Activated T-helper 1 cell treated with anti-CD3 and anti-CD28 coated beads, Interleukin-12 subunit alpha, Interleukin-12 subunit beta, Interleukin-2, Interleukin-4 antibody, amounts not matched to agents 30 ng/mL and 10 ng/mL and 1 ng/mL, durations not matched to agents 14 hours and 24 hours and 36 hours (primary cell): ENCODE measurements around the gene ACSS1. TPM values are rescaled to one million over a fixed set of nuclear protein-coding genes. Genes with fewer than 3 reads are reported as not detected.

Experiments
- DNase-seq: peaks from one replicate; pipeline ENCODE4 v3.0.0; 2021; ENCODE audit warnings: low spot score
- H3K27ac Mint-ChIP-seq: one replicate; pipeline ENCODE4 v1.8.0; 2021; ENCODE audit warnings: mild to moderate bottlenecking, mixed read lengths
- H3K27me3 Mint-ChIP-seq: one replicate; pipeline ENCODE4 v1.8.0; 2022; ENCODE audit warnings: mild to moderate bottlenecking, moderate library complexity, mixed read lengths; ENCODE audit not compliant: insufficient read depth
- H3K36me3 Mint-ChIP-seq: one replicate; pipeline ENCODE4 v1.8.0; 2021; ENCODE audit warnings: low read depth, mixed read lengths
- H3K4me1 Mint-ChIP-seq: one replicate; pipeline ENCODE4 v1.8.0; 2021; ENCODE audit warnings: low read depth, mixed read lengths
- H3K4me3 Mint-ChIP-seq: one replicate; pipeline ENCODE4 v1.8.0; 2021; ENCODE audit warnings: mild to moderate bottlenecking, moderate library complexity, mixed read lengths
- H3K9me3 Mint-ChIP-seq: one replicate; pipeline ENCODE4 v1.8.0; 2021; ENCODE audit warnings: mixed read lengths
- intact Hi-C: fragments of 100-400 bp; cut with micrococcal nuclease; formaldehyde crosslinking; loops from one replicate; pipeline ENCODE4 v1.15.1; 2024
- total RNA-seq: library from RNA; stranded (reverse); gene quantifications from 2 replicates; pipeline ENCODE4 v1.2.3, GENCODE V29; 2022

The ACSS1 gene
- total RNA-seq, 1 donor from 2014 or later, result 11.7 TPM

DNA sequence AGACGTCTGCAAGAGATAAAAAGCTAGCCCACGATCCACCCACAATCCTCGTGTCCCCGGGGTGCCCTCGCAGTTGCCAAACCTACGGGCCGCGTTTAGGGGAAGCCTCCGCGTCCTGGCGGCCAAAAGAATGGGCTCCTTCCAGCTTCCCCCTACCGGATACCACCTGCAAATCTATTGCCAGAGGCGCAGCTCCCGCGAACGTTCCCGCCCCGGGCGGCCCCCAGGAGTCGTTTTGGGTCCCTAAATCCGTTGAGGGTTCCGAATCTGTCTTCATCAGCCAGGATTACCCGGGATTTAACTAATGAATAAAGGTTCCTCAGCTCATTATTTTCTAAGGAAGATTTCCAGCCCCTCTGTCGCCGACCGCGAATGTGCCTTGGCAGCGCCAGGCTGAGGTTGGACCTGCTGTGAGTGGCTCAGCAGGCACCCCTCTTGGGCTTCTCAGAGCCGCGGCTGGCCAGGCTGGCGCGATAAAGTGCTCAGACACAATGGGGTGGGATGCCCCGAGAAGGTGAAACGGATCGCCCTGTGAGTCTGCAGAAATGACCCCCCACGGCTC, 26.8 kb upstream of the ACSS1 start:
- peaks cover 66% of the 10 kb centered on the region for H3K27me3 Mint-ChIP-seq
- H3K9me3 Mint-ChIP-seq, result no peaks in the 10 kb centered on the region
- H3K36me3 Mint-ChIP-seq, result peaks cover 1% of the 10 kb centered on the region
- no peak overlapping the region for H3K27ac Mint-ChIP-seq
- no peak overlapping the region for H3K4me3 Mint-ChIP-seq
- intact Hi-C loops, result loop anchor here (1.0 to 5.0 kb wide), 3 partner anchors 95 to 612 kb away; no protein-coding TSS in a partner anchor
- H3K4me1 Mint-ChIP-seq, result peaks cover 9% of the 10 kb centered on the region
- no peak for DNase-seq

DNA sequence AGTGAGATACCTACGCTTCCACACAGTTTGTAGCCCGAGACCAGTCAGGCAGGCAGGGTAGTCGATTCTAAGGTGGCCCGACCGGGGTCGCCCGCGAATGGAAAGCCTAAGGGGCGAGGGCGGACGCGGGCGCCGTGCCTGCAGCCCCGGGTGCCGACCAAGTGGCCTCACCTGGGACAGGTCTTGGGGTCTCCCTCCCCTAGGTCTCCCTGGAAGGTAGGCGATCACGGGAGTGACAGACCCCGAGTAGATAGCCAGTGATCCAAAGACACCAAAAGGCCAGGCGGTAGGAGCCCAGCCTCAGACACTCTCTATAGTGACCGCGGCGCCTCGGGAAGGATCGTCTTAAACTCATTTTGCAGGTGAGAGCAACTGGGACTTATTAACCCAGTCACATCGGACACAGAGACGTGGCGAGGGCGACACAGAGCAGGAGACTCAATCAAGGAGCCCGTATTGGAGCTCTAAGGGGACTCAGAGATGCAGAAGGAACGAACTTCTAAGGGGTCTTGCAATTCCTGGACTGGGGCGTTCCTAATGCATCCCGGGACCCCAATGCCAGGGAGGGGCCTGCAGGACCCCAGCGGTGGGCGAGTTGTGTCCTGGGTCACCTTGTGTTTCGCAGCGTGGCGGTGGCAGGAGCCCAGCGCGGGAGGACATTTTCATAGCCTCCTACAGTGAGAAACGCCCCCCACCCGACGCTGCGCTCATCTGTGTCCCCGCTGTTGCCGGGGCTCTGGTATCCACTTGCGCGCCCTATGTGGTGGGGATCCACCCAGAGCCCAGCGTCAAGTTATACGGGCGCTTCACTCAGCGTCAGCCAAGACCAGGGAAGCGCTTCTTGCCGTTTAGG, 26.1 kb upstream of the ACSS1 start:
- intact Hi-C loops, result loop anchor here (1.0 to 5.0 kb wide), 3 partner anchors 95 to 612 kb away; no protein-coding TSS in a partner anchor
- Mint-ChIP-seq H3K27ac (no peak overlapping the region), H3K9me3 (no peaks in the 10 kb centered on the region), H3K4me3 (peak overlapping the region; percentile 19), H3K27me3 (peaks cover 70% of the 10 kb centered on the region), H3K36me3 (peaks cover 1% of the 10 kb centered on the region), H3K4me1 (peaks cover 9% of the 10 kb centered on the region)
- DNase-seq, result peak; percentile 12

DNA sequence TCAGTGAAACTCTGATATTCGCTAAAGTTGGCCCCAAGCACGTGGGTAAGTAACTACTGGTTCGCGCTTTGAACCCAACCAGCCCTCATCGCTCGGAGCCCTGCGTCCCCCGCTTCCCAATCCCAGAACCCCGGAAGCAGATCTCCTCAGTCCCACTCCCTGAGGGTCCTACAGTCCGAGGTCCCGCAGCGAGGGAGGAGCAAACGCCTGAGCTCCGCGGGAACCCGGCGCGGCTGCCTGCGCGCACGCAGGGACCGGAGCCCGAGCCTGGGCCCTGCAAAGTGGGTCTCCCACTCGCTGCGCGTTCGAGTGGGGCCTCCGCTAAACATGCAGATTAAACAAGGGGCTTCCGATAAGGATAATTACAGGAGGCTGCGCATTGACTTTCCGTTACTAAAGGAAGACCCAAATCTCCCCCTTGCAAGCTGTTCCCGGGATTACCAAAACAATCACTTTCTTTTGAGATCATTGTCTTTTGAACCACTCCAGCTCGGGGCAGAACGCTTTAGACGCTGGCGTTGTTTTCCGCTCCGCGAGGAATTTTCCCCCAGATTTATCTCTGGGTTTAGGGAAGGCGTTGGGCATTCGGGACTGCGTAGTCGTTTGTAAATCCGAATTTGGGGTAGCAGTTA, 25.3 kb upstream of the ACSS1 start:
- Mint-ChIP-seq H3K4me1 (peaks cover 9% of the 10 kb centered on the region), H3K27me3 (peaks cover 77% of the 10 kb centered on the region)

DNA sequence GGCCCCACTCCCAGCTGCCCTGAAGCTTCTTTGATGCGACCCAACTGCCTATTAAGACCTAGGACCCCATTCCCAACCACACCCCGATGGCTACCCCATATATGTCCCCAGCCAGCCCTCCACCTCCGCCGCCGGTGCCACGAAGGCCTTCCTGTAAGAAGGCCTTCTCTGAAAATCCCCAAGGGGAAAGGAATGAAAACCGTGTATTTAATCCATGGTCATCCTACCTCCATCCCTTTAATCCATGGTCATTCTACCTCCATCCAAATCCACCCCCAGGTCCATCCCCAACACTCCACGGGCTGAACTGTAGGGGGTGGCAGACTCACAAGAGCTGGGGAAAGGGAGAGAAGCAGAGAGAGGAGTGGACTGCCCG, 24.5 kb upstream of the ACSS1 start:
- no peak for DNase-seq
- H3K9me3 Mint-ChIP-seq, result no peaks in the 10 kb centered on the region
- intact Hi-C loops, result loop anchor here (5.0 kb wide), 2 partner anchors 315 to 610 kb away; no protein-coding TSS in a partner anchor
- peaks cover 1% of the 10 kb centered on the region for H3K36me3 Mint-ChIP-seq
- H3K4me3 Mint-ChIP-seq, result no peak overlapping the region
- peak overlapping the region; percentile 34 for H3K27ac Mint-ChIP-seq
- H3K27me3 Mint-ChIP-seq, result peaks cover 79% of the 10 kb centered on the region
- peaks cover 9% of the 10 kb centered on the region for H3K4me1 Mint-ChIP-seq

More for the DNA sequence above, 25.3 kb upstream of the ACSS1 start:
- peaks cover 1% of the 10 kb centered on the region for H3K36me3 Mint-ChIP-seq
- H3K4me3 Mint-ChIP-seq, result peak overlapping the region; percentile 19
- intact Hi-C loops, result loop anchor here (5.0 kb wide), 2 partner anchors 314 to 611 kb away; no protein-coding TSS in a partner anchor
- no peak for DNase-seq
- H3K9me3 Mint-ChIP-seq, result no peaks in the 10 kb centered on the region
- no peak overlapping the region for H3K27ac Mint-ChIP-seq

DNA sequence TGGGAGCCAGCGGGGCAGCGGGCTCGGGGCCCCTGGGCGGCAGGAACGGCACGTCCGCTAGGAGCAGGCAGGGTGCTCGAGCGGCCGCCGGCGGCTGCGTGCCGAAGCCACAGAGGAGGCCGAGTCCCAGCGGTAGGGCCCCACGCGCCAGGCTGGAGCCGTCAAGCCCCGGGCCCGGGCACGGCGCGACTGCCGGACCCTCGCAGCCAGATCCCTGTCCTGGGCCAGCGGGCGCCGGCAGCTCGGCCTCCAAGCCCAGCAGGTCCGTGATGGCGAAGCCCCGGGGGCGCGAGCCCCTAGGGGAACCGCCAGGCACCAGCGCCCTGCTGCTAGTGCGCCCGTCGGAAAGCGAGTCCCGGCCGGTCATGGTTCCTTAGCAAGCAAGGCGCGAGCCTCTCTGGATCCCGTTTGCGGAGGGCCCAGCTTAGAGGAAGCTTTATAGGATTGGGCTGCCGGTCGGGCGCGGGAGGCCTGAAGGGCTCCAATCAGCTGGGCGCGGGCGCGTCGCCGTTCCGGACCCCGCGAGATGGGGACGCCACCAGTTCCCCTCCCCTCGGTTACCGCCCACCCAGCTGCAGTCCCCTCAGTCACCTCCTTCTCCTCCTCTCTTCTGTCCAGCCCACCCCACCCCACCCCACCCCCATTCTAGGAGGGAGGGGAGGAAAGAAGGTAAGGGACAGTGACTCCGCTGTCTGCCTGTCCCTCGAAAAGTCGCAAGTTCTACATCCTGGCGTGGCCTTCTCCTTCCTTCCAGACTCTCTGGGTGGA, 24.0 kb upstream of the ACSS1 start, which contains the start of gene VSX1:
TSS of gene VSX1 (minus strand) at position 412 of the 768 bp plus-strand sequence. CDS start at position 367, 45 bp downstream.
- no peak for DNase-seq
- Mint-ChIP-seq H3K27me3 (peaks cover 76% of the 10 kb centered on the region), H3K9me3 (no peaks in the 10 kb centered on the region), H3K27ac (peak within 1 kb of the TSS; percentile 34), H3K4me1 (peaks cover 9% of the 10 kb centered on the region), H3K36me3 (peaks cover 1% of the 10 kb centered on the region), H3K4me3 (no peak within 1 kb of the TSS)
- intact Hi-C loops, result loop anchor here (5.0 kb wide), 2 partner anchors 315 to 610 kb away; no protein-coding TSS in a partner anchor

DNA sequence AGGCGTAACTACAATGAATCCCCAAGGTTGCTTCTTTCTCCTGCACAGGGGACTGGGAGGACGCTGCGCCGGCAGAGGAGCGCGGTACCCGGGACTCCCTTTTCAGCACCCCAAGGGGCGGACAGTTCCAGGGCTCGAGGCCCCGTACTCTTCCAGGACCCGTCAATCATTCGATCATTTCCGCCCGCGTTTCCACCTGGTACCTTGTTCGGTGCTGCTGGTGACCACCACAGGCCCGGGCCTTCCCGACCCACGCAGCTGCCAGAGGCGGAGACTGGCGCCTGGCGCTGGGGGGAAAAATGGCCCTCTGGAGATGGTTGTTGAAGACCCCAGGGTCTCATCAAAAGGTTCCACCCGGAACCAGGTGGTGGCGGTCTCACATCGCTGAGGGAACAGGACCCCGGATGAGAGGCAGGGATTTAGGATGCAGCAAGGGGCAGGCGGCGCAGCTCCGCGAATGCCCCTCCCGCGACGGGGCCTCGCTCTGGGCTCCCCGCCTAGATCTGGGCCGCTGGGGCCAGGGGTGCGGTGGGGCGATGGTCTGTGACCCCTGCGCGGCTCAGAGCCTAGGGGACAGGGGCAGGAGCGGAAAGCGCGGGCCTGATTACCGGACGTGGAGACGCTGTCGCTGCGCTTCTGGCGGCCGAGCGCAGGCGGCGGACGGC, 23.3 kb upstream of the ACSS1 start:
- peaks cover 9% of the 10 kb centered on the region for H3K4me1 Mint-ChIP-seq
- H3K27me3 Mint-ChIP-seq, result peaks cover 77% of the 10 kb centered on the region
- no peak overlapping the region for H3K27ac Mint-ChIP-seq
- no peak for DNase-seq
- H3K36me3 Mint-ChIP-seq, result peaks cover 1% of the 10 kb centered on the region
- H3K9me3 Mint-ChIP-seq, result no peaks in the 10 kb centered on the region
- H3K4me3 Mint-ChIP-seq, result no peak overlapping the region
- intact Hi-C loops, result loop anchor here (5.0 kb wide), 2 partner anchors 316 to 609 kb away; no protein-coding TSS in a partner anchor

DNA sequence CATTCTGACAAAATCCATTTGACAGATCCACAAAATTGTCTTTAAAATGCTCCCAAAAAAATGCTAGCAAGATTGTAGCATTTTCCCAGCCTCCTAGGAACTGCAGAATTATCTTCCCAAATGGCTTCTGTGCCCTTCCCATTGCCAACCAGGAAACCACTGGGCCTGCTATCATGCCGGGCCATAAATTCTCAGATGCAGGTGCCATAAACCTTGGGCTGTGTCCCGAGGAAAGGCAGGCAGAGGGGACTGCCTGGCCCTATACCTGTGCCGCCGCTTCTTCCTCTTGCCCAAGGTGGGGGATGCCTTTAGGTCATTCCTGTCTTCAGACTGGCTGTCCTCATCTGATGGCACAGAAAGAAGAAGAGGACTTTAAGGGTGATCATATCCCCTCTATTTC, 21.2 kb upstream of the ACSS1 start:
- peaks cover 1% of the 10 kb centered on the region for H3K36me3 Mint-ChIP-seq
- H3K27me3 Mint-ChIP-seq, result peaks cover 72% of the 10 kb centered on the region
- no peak overlapping the region for H3K4me3 Mint-ChIP-seq
- peaks cover 9% of the 10 kb centered on the region for H3K4me1 Mint-ChIP-seq
- intact Hi-C loops, result no loop called here
- no peaks in the 10 kb centered on the region for H3K9me3 Mint-ChIP-seq
- no peak overlapping the region for H3K27ac Mint-ChIP-seq
- DNase-seq, result no peak

- no peak for DNase-seq
- intact Hi-C loops, result no loop called here
- Mint-ChIP-seq H3K27ac (no peak overlapping the region), H3K36me3 (peaks cover 1% of the 10 kb centered on the region), H3K9me3 (no peaks in the 10 kb centered on the region), H3K4me3 (no peak overlapping the region), H3K4me1 (peaks cover 4% of the 10 kb centered on the region), H3K27me3 (peaks cover 70% of the 10 kb centered on the region)
These were observed 20.7 kb upstream of the ACSS1 start for GRCh38 chr20:25078662-25079061.

DNA sequence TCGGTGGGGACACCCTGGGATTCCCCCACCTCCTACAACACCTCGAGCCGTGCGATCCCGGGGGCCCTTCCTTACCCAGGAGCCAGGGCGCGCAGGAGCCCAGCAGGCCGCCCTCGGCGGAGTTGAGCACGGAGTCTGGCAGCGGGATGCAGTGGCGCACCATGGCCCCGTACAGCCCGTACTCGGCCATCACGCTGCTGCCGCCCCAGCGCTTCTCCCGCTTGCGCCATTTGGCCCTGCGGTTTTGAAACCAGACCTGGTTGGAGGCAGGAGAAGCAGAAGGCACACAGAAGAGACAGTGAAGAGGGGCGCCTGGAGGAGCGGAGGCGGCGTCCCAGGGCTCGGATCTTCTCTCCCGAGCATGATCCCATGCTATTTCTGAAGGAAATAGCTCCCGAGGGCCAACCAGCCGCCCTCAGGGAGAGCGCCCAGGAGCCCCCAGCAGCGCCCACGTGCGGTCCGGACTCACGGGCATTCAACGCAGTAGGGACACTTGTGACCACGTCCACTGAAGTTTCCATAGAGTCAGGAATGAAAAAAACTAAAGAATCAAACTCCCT, 19.8 kb upstream of the ACSS1 start:
- Mint-ChIP-seq H3K36me3 (peaks cover 1% of the 10 kb centered on the region), H3K9me3 (no peaks in the 10 kb centered on the region), H3K27me3 (peaks cover 67% of the 10 kb centered on the region), H3K4me3 (no peak overlapping the region), H3K27ac (no peak overlapping the region), H3K4me1 (no peaks in the 10 kb centered on the region)
- no peak for DNase-seq
- intact Hi-C loops, result no loop called here

DNA sequence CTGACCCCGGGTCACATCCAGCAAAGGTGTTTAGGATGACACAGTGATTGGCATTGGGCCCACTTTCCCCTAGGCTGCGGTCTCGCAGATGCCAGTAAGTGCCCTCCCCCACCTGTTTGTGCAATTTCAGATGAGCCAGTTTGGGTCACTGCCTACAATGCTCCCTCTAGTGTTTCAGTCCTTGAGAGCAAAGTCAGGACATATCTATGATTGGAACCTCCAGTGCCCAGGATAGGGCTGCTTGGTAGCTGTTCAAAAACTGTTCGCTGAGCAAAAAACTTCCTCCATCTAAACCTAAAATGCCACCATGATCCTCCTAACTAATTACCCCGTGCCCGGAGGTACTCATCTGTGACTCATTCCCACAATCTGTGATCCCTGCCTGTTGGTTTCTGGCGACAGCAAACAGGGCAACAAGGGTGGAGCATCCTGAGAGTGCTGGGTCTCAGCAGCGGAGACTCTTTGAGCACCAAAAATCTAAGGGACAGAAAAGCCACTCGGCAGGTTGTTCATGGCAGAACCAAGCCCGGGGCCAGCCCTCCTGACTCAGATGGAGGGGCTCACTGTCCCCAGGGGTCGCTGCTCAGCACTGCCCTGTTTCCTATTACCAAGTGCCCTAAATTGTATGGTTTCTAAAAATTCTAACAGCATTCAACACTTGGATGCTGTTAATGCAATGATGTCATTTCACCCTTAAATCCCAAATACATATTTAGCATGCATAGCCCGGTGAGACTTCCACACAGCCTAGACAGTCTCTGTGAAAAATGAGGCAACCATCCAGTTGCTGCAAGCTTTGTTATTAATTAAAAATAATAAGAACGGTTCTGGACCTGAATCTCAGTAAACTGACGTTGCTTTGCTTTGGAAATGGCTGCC, 19.0 kb upstream of the ACSS1 start:
- H3K27me3 Mint-ChIP-seq, result peaks cover 60% of the 10 kb centered on the region
- no peaks in the 10 kb centered on the region for H3K4me1 Mint-ChIP-seq
- H3K27ac Mint-ChIP-seq, result no peak overlapping the region
- intact Hi-C loops, result no loop called here
- no peaks in the 10 kb centered on the region for H3K9me3 Mint-ChIP-seq
- peaks cover 1% of the 10 kb centered on the region for H3K36me3 Mint-ChIP-seq
- H3K4me3 Mint-ChIP-seq, result no peak overlapping the region
- no peak for DNase-seq

GRCh38 chr20:25076201-25076600, 18.3 kb upstream of the ACSS1 start:
- Mint-ChIP-seq H3K9me3 (no peaks in the 10 kb centered on the region), H3K4me3 (no peak overlapping the region), H3K27me3 (peaks cover 65% of the 10 kb centered on the region), H3K27ac (no peak overlapping the region), H3K4me1 (no peaks in the 10 kb centered on the region), H3K36me3 (peaks cover 1% of the 10 kb centered on the region)
- intact Hi-C loops, result no loop called here
- no peak for DNase-seq
